HG03354 (cell line): ENCODE measurements around the gene GNAS-AS1.
A peak's percentile ranks its signal among the peaks of the same experiment; 100 is the strongest.

Experiments
- ATAC-seq: cut with Tn5 transposase; IDR thresholded peaks from one replicate; pipeline ENCODE4 v1.9.1; 2021; ENCODE audit warnings: mild to moderate bottlenecking; ENCODE audit not compliant: unreplicated experiment, poor library complexity, severe bottlenecking

The GNAS-AS1 gene

GRCh38 chr20:58850693-58851174 lies at the start of gene GNAS-AS1:
GNAS-AS1 (minus strand) TSS chr20:58850902.
- ATAC-seq: peak; percentile 91

- no peak for ATAC-seq
These were observed 49.7 kb upstream of the GNAS-AS1 start for GRCh38 chr20:58900397-58900796.

DNA sequence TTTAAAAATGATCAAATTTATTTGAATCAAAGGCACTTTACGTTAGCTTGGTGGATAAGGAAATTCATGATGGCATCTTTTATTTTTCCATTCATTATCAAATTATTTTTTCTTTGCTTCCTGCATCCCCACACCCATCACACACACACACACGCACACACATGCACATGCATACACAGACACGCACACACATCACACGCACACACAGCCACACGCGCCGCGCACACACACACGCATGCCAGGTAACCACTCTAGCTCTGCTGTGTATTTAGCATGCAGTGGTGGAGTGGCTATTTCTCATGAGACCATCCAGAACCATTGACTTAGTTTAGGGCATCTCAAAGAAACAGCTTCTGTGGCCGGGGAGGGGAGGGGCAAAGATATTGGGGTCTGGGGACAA lies 48.8 kb upstream of the GNAS-AS1 start:
- ATAC-seq: no peak

GRCh38 chr20:58898629-58899408 lies 48.1 kb upstream of the GNAS-AS1 start:
- no peak for ATAC-seq

DNA sequence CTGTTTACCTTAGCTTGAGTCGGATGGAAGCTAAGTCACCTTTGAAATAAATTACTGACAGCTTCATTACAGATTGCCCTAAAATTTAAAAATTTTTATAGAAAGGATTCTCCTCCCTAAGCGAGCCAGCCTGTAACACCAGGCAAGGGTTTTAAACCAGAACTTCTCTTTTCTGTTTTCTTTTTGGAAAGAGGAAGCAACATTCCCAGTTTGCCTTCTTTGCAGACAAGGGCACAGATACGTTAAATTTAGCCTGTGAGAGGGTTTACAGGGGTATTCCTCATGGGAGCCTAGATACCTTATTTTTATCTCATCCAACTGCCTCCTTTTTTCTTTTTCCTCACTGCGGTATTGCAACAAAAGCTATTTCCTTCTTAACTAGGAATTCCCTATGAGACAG lies 46.8 kb upstream of the GNAS-AS1 start:
- ATAC-seq: no peak

DNA sequence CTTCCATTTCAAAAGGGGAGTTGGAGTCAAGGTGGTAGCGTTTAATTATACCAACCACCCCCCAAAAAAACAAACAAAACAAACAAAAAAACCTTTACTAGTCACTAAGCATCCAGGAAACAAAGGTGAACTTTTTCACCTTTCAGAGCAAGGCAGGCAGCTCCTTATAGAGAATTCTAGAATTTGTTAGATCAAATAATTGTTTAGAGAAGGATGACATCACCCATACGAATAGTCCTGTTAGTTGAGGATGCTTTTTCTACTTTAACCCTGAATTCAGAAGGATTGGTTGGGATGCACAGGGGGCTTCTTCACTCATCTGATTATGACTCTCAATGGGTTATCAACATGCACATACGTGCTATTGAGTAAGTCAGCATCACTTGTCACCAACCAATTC lies 46.1 kb upstream of the GNAS-AS1 start:
- no peak for ATAC-seq

GRCh38 chr20:58895448-58896180 lies 44.9 kb upstream of the GNAS-AS1 start:
- no peak for ATAC-seq

DNA sequence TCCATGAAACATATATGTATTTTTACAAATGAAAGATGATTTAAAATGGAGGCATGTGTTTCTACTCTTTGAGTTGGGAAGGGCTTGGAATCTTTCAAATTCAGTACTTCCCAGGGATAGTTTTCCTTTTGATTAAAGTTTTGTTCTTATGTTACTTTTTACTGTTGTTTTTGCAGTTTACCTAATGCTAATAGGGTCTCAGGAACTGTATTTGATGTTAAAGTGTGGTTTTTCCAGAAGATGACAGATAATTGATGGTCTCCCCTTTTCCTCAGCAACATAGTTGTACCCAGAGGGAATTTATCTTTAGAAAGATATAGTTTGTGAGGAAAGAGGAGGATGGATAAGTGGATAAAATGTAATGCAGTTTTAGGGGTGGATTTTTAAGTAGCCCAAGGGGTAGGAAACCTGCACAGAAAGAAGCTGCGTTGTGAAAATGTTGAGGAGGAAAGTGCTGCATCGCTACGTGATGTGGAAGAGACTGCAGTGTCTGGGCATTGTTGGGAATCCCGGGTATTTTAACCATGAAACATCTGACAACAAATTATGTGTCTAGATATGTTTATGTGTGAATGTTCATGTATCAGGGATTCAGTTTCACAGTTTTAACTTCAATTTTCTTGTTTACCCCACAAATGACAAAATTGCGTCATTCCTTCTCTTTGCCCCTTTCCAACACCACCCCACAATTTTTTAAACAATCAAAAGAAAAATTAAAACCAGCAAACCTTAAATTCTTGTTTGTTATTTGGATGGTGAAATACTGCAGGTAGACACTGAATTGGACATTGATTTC lies 44.1 kb upstream of the GNAS-AS1 start:
- no peak for ATAC-seq

- ATAC-seq: no peak
These were observed 42.8 kb upstream of the GNAS-AS1 start for GRCh38 chr20:58893355-58894120.

- ATAC-seq: no peak
These were observed 42.2 kb upstream of the GNAS-AS1 start for GRCh38 chr20:58892932-58893224.

DNA sequence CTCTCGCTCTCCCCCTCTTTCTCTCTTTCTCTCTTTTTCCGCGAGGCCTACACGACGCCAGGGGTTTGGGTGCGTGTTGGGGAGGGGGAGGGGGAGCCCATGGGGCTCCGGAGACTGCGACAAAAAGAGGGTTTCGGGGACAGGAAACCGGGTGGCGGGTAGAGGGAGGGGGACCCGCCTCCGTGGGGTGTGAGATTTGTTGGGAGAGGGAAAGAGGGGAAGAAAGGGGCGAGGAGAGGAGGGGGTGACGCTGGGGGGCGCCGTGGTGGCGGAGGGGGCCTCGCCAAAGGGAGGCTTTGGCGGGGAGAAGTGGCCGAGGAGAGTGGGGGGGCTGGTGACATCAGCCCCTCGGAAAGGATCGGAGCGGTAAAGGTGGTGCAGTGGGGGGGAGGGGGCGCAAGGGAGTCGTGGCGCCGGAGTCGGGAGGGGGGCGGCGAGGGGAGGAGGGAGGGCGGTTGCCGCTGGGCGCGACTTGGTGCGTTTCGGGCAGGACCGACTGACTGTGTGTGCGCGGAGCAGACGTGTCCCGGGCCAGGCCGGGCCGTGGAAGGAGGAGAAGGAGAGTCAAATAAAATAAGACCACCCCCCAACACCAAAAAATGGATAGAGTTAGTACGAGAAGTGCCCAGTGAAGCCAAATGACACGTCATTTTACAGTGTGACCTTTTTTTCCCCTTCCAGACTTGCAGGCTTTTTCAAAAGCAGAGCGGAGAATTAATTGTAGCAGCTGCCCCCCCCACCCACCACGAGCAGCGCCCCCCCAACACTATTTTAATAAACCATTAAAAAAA lies 41.6 kb upstream of the GNAS-AS1 start:
- peak; percentile 14 for ATAC-seq

- ATAC-seq: peak; percentile 11
These were observed 41.0 kb upstream of the GNAS-AS1 start for GRCh38 chr20:58891718-58892140.

GRCh38 chr20:58891086-58891717 lies 40.5 kb upstream of the GNAS-AS1 start:
- peak; percentile 29 for ATAC-seq

- peak; percentile 29 for ATAC-seq
These were observed 39.9 kb upstream of the GNAS-AS1 start for GRCh38 chr20:58890518-58891085.

DNA sequence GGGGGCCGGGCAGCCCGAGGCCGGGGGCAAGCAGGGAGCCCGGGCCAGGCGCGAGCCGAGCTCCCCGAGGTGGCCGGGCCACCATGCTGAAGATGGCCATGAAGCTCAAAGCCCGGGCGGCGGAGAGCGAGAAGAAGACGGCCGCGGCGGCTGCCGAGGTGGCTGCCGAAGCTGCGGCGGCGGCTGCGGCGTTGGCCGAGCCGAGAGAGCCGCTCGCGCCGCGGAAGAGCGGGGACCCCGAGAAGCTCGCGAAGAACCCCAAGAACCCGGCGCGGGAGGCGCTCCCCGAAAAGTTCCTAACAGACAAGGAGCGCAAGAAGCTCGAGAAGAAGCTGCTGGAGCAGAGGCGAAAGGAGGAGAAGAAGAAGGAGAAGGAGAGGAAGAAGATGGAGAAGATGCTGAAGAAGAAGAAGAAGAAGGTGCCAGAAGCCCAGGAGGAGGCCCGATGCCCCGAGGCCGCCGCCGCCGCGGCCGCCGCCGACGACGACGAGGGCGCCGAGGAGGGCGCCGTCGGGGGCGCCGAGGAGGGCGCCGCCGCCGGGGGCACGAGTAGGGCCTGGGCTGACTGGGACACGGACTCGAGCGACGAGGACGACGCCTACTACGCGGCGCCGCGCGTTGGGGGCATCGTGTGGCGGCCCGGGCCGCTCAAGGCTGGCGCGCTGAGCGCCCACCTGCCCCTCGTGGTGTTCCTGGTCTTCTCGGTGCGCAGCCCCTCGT lies 39.3 kb upstream of the GNAS-AS1 start:
- ATAC-seq: no peak

DNA sequence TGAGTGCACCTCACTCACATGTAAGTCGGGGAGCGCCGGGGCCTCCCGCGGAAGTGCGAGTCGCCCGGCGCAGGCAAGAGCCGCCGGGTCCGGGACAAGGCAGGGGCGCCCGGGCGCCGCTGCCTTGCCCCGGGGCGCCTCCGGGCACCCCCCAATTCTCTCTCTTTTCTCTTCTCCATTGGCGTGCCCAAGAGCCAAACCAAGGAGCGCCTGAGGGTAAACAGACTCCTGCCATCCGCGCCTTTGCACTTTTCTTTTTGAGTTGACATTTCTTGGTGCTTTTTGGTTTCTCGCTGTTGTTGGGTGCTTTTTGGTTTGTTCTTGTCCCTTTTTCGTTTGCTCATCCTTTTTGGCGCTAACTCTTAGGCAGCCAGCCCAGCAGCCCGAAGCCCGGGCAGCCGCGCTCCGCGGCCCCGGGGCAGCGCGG lies 38.6 kb upstream of the GNAS-AS1 start:
- ATAC-seq: no peak

DNA sequence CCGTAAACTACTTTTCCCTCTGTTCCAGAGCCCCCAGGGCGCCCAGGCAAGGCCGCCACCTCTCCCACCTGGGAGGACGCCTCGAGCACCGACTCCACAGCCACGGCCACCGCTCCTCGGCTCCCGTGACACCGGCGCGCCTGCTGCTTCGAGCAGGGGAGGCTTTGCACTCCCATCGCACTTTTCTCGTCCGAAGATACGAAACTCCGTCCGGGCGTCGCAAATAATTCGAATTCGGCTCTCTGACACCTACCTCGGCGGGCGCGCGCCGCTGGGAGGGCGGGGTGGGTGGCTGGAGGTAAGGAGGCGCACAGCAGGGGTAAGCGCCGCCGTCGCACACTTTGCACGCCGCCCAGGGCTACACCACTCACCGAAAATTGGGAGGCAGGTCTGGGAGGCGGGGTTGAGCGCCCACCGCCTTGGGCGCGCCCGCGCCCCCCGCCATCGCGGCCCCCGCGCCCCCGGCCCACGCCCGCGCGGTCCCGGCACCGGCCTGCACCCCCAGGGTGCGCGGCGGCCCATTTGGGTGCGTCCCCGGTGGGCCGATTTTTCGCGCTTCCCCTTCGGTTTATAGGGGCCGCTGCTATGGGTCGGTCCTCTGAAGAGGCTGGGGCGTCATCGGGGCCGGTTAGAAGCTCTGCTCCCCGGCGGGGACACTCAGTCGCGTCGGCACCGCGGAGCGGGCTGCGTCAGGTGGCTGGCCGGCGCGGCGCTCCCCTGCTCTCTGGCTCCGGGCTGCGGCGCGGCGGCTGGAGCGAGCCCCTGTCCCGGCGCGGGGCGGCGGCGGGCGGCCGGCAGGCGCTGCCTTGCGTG lies 38.0 kb upstream of the GNAS-AS1 start:
- peak; percentile 45 for ATAC-seq
